Measurements from ENCODE around the gene ST3GAL5.

- no peak for TF ChIP-seq CTCF (IDR thresholded peaks at IDR 0.05; ENCODE audit: insufficient read depth, low read length)
- TF ChIP-seq POLR2AphosphoS5 (IDR thresholded peaks at IDR 0.05; ENCODE audit: low read depth): no peak
- no peak for TF ChIP-seq SPI1 (IDR thresholded peaks at IDR 0.05; ENCODE audit: borderline replicate concordance, low read depth)
- TF ChIP-seq GABPA (IDR thresholded peaks at IDR 0.05; ENCODE audit: low read depth): no peak
Measured at GRCh38 chr2:85886141-85886540, 2.6 kb downstream of the ST3GAL5 start.

Data from HL-60 (cell line).